MG63 (cell line): Measurements from ENCODE around the gene OR9Q1. TPM values are rescaled to one million over a fixed set of nuclear protein-coding genes. Genes with fewer than 3 reads are reported as not detected.

ENCODE experiments used
- DNase-seq: peaks from one replicate; pipeline ENCODE4 v3.0.0-alpha.2; 2020
- H3K27me3 ChIP-seq: fragments of 250-450 bp; sonication (Bioruptor Pico); 2 replicates; pipeline ENCODE4 v1.5.1; 2020; ENCODE audit warnings: mild to moderate bottlenecking, moderate library complexity
- H3K36me3 ChIP-seq: fragments of 250-450 bp; sonication (Bioruptor Pico); 2 replicates; pipeline ENCODE4 v1.5.1; 2020; ENCODE audit warnings: mild to moderate bottlenecking, moderate library complexity
- H3K4me3 ChIP-seq: fragments of 250-450 bp; sonication (Bioruptor Pico); 2 replicates; pipeline ENCODE4 v1.5.1; 2020; ENCODE audit warnings: mild to moderate bottlenecking, moderate library complexity
- H3K9me3 ChIP-seq: fragments of 250-450 bp; sonication (Bioruptor Pico); 2 replicates; pipeline ENCODE4 v1.5.1; 2020; ENCODE audit warnings: mild to moderate bottlenecking, moderate library complexity
- total RNA-seq: library from RNA; depleted of rRNA; stranded (reverse); fragments of >200 nt; shearing (Covaris generic); gene quantifications from 2 replicates; pipeline ENCODE4 v1.2.3, GENCODE V29; 2014; ENCODE audit warnings: low replicate concordance

Gene OR9Q1
- total RNA-seq, 1 experiment from 2014 or later: not detected

DNA sequence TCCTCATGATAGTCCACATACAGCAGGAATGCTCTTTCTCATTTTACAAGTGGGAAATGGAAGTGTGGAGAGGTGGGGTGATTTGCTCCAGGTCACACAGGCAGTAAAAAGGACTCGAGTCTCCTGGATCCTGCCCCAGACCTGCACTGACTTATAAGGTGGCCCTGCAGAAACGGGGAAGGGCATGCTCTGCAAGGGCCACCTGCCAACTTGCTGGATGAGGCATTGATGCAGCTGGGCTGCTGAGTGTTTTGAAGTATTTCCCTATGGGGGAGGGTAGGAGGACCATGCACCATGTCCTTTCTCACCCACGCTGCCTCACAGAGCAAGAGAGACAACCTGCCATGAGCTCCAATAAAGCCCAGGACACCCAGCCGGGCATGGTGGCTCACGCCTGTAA, 44.0 kb downstream of the OR9Q1 start:
- no peaks in the 10 kb centered on the region for H3K36me3 ChIP-seq
- no peaks in the 10 kb centered on the region for H3K9me3 ChIP-seq
- no peaks in the 10 kb centered on the region for H3K27me3 ChIP-seq
- H3K4me3 ChIP-seq: no peak overlapping the region
- no peak for DNase-seq

DNA sequence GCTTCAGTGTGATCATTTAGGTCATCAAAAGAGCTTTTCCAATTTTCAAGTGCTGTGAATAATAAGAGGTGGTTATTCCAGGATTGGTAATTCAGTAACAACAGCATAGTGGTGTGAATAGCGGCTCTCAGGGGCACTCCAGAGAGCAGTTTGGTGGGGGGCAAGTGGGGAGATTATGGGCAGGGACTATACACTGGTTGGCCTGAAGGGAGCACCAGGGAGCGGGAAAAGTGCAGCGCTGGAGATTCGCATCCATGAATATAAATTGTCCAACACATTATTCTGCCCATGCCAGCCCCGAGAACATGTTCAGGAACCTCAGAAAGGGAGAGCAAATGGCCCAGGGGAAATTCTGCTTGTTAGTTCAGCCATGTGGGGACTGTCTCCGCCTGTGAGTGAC, 45.0 kb downstream of the OR9Q1 start:
- Histone ChIP-seq H3K36me3 (no peaks in the 10 kb centered on the region), H3K27me3 (no peaks in the 10 kb centered on the region), H3K9me3 (no peaks in the 10 kb centered on the region), H3K4me3 (no peak overlapping the region)
- no peak for DNase-seq

DNA sequence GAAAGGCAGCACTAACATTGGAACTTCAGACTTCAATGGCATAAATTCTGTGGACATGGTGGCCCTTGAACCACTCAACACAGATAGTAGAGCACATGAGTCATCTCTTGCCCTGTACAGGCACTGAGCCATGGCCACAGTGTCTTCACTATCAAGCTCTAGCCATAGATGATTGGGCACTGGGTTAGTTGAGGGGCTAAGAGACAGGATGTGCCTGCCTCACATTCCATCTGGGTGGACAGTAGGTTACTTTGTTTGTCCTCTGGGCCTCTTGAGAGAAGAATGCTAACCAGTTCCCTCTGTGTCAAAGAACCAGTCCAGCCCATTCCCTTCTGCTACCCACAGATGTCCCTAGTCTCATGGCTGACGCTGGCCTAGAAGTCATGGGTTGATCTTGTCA, 46.9 kb downstream of the OR9Q1 start:
- Histone ChIP-seq H3K9me3 (peaks cover 3% of the 10 kb centered on the region), H3K36me3 (no peaks in the 10 kb centered on the region), H3K27me3 (no peaks in the 10 kb centered on the region), H3K4me3 (no peak overlapping the region)
- no peak for DNase-seq

DNA sequence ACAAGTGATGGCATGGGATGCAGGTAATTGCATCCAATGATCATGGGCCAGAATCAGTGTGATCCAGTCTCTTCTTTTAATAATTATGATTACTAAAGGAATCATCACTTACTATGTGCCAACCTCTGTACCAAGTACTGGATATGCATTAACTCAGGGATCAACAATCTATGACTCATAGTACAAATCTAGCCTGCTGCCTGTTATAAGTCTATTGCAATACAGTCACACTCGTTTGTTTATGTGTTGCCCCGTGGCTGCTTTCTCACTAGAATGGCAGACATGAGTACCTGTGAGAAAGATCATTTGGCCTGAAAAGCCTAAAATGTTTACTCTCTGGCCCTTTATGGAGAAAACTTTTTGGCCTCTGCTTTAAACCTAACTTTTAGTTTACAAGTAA, 52.1 kb downstream of the OR9Q1 start:
- peak; percentile 57 for DNase-seq
- Histone ChIP-seq H3K27me3 (no peaks in the 10 kb centered on the region), H3K36me3 (no peaks in the 10 kb centered on the region), H3K9me3 (peaks cover 3% of the 10 kb centered on the region), H3K4me3 (no peak overlapping the region)

DNA sequence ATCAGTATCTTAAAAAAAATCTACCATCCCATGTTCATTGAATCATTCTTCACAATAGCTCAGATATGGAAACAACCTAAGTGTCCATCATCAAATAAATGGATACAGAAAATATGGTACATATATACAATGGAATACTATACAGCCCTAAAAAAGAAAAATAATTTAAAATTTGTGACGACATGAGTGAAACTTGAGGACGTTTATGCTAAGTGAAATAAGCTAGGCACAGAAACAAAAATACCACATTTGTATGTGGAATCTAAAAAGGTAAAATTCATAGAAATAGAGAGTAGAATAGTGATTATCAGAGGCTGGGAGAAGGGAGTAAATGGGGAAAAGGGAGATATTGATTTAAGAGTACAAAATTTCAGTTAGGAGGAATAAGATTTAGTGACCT, 62.8 kb downstream of the OR9Q1 start:
- H3K9me3 ChIP-seq: no peaks in the 10 kb centered on the region
- no peak for DNase-seq
- no peak overlapping the region for H3K4me3 ChIP-seq
- H3K36me3 ChIP-seq: no peaks in the 10 kb centered on the region
- no peaks in the 10 kb centered on the region for H3K27me3 ChIP-seq

DNA sequence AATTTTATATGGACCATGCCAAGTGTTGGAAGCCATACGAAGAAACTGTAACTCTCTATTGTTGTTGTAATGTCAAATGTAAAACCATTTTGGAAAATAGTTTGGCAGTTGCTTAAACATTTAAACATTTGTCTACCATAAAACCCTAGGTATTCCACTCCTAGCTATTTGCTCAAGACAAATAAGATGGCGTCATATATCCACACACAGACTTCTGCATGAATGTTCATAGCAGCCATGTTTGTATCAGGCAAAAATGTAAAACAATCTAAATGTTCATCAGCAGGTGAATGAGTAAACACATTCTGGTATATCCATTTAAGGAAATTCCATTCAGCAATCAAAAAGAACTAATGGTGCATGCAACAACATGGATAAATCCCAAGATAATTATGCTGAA, 73.8 kb downstream of the OR9Q1 start:
- DNase-seq: no peak
- Histone ChIP-seq H3K36me3 (no peaks in the 10 kb centered on the region), H3K27me3 (no peaks in the 10 kb centered on the region), H3K4me3 (no peak overlapping the region), H3K9me3 (peaks cover 4% of the 10 kb centered on the region; the same call in 1 of the 2 replicates)

DNA sequence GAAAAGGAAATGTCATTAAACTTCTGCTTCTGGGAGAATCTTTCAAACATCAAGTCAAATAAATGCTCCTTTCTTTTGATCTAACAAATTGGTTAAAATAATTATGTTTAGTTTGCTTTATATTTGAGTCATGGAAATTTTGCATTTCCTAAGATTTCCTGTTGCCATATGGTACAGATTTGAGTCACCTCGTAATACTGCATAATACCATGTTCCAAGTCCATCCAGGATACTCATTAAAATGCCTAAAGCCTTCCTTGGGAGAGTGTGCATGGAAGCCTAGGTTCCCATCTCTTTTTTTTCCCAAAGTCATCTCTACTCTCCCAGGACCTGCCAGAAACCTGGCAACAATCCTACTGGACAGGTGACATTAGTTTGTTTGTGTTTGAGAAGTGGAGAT, 97.4 kb downstream of the OR9Q1 start:
- no peaks in the 10 kb centered on the region for H3K9me3 ChIP-seq

DNA sequence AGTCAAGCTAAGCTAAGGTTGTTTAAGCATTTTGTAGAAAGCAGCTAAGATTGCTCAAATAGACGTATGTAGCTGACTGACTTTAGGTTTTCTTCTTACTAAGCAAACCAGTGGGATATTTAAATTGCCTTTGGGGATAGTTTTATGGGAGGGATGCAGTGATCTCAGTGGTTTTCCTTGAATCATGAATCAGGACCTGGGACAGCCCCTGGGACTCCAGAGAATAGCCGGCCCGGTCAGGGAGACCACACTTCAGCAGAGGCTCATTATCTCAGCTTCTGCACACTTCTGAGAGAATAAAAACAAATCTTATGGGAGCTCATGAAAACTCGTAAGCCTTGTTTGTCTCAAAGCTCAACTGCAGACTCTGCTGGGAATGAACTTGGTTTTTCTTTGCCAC, 101.8 kb downstream of the OR9Q1 start, which contains the start of gene OR9I1:
TSS of gene OR9I1 (minus strand) at position 62 of the 400 bp plus-strand sequence. CDS start 6,086 bp downstream, outside the sequence.
- H3K36me3 ChIP-seq: no peaks in the 10 kb centered on the region
- no peak for DNase-seq
- no peak within 1 kb of the TSS for H3K4me3 ChIP-seq
- H3K9me3 ChIP-seq: no peaks in the 10 kb centered on the region
- H3K27me3 ChIP-seq: no peaks in the 10 kb centered on the region

More for the DNA sequence above, 97.4 kb downstream of the OR9Q1 start:
- no peaks in the 10 kb centered on the region for H3K36me3 ChIP-seq
- no peaks in the 10 kb centered on the region for H3K27me3 ChIP-seq
- no peak overlapping the region for H3K4me3 ChIP-seq
- DNase-seq: no peak

DNA sequence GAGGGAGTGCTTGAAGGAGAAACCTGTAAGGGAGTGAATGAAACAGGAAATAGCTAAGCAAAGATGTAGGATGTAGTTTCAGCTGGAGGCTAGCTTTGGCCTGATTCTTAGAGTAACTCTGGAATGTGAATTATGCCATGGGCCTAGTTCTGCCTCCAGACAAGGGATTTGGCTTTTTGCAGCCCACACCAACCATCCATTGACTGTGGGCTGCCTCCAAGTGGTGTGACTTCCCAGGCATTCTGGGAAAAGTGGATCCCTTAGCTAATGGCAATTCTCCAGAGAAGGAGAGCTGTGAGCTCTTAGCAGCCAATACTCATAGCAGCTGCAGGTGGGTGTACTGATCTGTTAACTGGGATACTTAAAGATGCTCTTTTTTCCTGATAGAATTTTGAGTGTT, 103.7 kb downstream of the OR9Q1 start:
- no peak for DNase-seq
- Histone ChIP-seq H3K27me3 (no peaks in the 10 kb centered on the region), H3K4me3 (no peak overlapping the region), H3K9me3 (no peaks in the 10 kb centered on the region), H3K36me3 (no peaks in the 10 kb centered on the region)

DNA sequence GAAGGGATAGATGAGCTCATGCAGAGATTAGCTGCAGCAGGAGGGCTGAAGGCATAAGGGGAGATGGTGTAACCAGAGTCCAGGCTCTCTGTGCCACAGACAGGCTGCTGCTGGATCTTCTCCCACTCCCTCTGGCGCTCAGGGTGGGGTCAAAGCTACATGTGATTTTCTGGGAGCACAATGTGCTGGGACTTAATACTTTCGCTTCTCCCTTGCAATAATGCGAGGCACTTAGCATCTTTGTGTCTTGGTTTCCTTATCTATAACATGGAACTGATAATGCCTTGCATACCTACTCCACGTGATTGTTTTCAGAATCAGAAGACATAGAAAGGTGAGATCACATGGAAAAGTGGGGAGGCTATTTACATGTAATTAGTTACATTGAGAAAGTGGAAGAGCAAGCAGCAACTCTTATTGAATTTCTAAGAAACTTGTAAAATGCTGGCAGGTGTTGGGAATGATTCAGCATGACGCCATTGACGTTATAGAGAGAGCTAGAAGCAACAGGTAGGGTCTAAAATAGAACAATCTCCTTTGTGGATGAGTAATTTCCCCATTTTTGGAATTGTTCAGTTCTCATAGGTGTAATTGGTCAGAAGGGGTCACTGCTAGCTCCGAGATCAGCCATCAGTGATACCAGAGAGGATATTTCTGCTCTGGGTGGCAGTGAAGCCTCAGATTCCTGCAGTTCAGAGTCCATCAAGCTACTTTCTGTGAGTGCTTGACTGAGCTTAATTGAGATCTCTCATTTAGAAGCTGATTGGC, 109.8 kb downstream of the OR9Q1 start:
- no peaks in the 10 kb centered on the region for H3K9me3 ChIP-seq
- no peak overlapping the region for H3K4me3 ChIP-seq
- no peaks in the 10 kb centered on the region for H3K27me3 ChIP-seq
- no peak for DNase-seq
- no peaks in the 10 kb centered on the region for H3K36me3 ChIP-seq

DNA sequence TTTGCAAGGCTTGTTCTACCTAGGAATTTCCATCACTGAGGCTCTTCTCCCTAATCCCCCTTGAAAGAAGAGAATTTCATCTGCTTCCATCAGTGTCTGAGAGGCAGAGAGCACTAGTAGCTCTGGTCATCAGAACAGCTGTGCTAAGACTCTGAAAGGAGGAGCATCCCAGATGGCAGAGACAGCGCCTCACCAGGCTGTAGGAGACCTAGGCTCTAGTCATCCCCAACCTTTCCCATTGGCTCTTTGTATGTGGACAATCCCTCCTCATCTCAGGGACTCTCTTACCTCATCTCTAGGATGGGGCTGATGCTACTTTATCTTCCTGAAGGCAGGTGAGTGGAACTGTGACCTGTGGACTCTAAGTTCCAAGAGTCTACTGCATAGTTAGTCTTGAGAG, 110.5 kb downstream of the OR9Q1 start:
- DNase-seq: no peak
- Histone ChIP-seq H3K36me3 (no peaks in the 10 kb centered on the region), H3K9me3 (no peaks in the 10 kb centered on the region), H3K27me3 (no peaks in the 10 kb centered on the region), H3K4me3 (no peak overlapping the region)

DNA sequence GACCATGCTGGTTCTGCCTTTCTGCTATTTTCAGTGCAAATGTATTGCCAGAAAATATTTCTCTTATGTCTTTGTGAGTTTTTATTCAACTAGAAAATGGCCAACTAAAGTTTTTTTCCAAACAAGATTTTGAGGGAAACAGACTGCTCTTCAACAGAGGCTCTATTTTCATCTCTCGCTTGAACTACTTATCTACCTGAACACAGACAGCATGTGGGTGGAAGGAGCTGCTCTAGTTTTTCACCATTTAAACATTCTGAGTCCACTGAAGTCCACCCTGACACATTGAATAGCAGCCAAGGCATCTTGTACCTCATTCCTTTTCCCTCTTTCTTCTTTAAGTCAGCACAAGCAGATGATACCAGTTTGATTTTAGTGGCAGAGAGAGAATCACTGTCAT, 111.5 kb downstream of the OR9Q1 start:
- Histone ChIP-seq H3K9me3 (no peaks in the 10 kb centered on the region), H3K36me3 (no peaks in the 10 kb centered on the region), H3K4me3 (no peak overlapping the region), H3K27me3 (no peaks in the 10 kb centered on the region)
- no peak for DNase-seq

DNA sequence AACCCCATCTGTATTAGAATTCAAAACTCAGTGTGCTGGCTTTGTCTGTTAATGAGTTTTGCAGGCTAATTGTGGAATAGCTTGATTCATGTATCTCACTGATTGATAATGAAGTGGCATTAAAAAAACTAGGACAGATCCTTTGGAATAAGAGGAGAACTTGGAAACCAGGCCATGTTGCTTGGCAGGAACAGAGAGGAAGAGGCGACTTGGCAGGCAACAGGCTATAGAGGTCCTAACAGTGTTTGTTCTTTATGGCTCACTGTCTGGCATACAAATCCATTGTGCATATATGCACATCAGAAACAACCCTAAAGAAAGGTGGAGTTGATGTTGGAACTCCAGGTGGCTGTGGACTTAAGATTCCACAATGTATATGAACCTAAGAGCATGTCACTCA, 119.1 kb downstream of the OR9Q1 start:
- DNase-seq: peak; percentile 14
- Histone ChIP-seq H3K36me3 (no peaks in the 10 kb centered on the region), H3K9me3 (no peaks in the 10 kb centered on the region), H3K27me3 (no peaks in the 10 kb centered on the region), H3K4me3 (no peak overlapping the region)

DNA sequence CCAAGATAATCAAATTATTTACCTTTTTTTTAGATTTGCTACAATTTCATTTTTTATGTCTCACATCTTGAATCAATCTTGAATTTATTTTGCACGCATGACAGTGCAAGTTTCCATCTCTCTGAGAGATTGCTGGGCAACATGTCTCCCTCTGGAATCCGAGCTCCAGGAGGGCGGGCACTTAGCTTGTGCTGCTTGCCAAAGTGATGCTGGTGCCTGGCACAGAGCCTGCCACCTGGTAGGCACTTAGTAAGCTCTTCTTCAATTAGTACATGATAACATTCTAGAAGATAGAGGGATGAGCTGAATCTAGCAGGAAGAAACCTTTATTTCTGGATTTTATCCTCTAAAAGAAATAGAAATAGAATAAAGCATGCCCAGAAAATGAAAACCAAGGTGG, 129.1 kb downstream of the OR9Q1 start:
- H3K36me3 ChIP-seq: no peaks in the 10 kb centered on the region
- no peak overlapping the region for H3K4me3 ChIP-seq
- peak; percentile 3 for DNase-seq
- no peaks in the 10 kb centered on the region for H3K9me3 ChIP-seq
- no peaks in the 10 kb centered on the region for H3K27me3 ChIP-seq

DNA sequence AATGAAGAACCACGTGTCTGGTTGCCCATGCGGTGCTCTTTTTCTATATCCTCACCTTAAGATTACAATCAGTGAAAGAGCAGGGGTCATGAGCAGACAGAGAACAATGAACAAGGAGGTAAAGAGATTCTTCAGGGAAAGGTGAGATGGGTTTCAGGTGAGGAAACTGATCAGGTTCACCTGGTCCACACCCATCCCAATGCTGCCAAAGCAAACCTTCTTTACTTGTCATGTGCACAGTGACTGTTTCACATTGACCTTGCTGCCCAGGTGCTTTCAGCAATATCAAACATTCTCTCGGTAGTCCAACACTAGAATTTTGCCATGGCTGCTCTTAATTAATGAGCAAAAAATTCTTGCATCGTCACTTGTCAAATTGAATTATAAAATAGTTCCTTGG, 140.7 kb downstream of the OR9Q1 start:
- DNase-seq: no peak
- H3K36me3 ChIP-seq: no peaks in the 10 kb centered on the region
- no peaks in the 10 kb centered on the region for H3K9me3 ChIP-seq

DNA sequence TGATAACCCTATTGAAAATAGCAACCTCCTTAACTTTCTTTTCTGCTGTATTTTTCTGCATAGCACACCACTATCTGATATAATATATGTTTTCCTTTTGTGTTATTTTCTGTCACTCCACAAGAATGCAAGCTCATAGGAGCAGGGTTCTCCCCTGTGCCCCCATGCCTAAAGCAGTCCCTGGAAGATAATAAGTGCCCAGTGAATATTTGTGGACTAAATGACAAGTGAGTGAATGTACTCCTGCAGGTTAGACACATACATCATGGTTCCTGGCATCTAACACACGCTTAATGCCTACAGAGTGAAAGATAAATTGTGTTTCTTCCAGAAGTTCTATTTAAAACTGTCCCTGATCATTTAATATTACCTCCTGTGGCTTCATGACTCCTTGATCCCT, 141.3 kb downstream of the OR9Q1 start:
- Histone ChIP-seq H3K27me3 (no peaks in the 10 kb centered on the region), H3K4me3 (no peak overlapping the region), H3K36me3 (no peaks in the 10 kb centered on the region), H3K9me3 (no peaks in the 10 kb centered on the region)
- no peak for DNase-seq

More for the DNA sequence above, 140.7 kb downstream of the OR9Q1 start:
- no peaks in the 10 kb centered on the region for H3K27me3 ChIP-seq
- no peak overlapping the region for H3K4me3 ChIP-seq

DNA sequence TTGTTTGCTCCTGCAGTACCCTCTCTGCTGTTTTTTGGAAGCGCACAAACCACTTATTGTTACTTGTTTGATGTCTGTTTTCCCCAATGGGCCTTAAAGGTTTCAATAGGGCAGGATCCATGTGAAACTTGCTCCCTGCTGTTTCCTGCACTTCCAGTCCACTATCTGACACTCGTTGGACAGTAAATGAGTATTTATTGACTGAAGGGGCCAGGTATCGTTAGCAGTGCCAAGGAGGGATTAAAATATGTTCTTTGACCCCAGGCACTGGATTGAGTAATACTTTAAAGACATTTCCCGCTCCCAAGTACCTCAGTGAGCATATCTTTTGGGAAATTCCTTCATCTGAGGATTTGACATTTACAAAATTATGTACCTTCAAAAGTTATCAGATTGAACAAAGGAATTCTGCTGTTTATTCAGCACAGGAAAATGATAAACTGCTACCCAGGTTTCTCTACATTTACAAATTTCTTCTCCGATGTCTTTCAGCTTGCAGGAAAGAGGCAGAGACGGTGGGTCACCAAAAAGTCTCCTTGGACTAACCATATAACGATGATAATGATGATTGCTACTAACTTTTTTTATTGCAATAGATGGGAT, 141.9 kb downstream of the OR9Q1 start:
- no peaks in the 10 kb centered on the region for H3K9me3 ChIP-seq

DNA sequence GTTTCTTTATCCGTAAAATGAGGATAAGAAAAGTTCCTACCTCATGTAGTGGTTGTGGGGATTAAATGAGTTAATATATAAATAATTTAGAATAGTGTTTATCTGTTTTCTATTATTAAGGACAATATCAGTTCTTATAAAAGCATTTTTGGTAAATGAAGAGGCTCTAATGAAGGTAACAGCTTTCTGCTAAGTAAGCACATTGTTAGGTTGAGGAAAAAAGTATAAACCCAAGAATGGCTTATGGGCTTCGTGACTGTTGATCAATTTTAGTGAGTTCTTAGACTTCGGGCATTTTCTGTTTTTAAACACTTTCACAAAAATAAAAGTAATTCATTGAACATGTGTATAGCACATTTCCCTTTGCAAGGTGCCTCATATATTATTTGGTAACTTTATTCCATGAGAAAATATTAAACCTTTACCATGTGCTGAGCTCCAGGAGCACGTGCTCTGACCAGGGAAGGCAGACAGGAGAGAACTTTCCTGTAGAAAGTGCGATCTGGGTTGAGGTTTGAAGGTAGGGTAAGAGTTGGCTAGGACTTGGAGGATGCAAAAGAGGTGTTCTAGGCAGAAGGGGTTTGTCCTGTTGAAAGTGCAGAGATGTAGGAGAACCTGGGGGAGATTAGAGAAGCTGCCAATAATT, 153.9 kb downstream of the OR9Q1 start:
- Histone ChIP-seq H3K36me3 (no peaks in the 10 kb centered on the region), H3K27me3 (no peaks in the 10 kb centered on the region), H3K9me3 (no peaks in the 10 kb centered on the region), H3K4me3 (no peak overlapping the region)
- no peak for DNase-seq

More for the DNA sequence above, 141.9 kb downstream of the OR9Q1 start:
- Histone ChIP-seq H3K36me3 (no peaks in the 10 kb centered on the region), H3K27me3 (no peaks in the 10 kb centered on the region), H3K4me3 (no peak overlapping the region)
- no peak for DNase-seq
